GM23248 (cell line): Measurements from ENCODE around the gene RAB38.

Experiments used
- EZH2 ChIP-seq: fragments of 200-600 bp; sonication (generic); IDR thresholded peaks from 2 replicates; pipeline ENCODE4 v1.6.1; 2018; ENCODE audit warnings: antibody characterized with exemption, mild to moderate bottlenecking; ENCODE audit not compliant: insufficient read depth, poor library complexity, severe bottlenecking
- EZH2phosphoT487 ChIP-seq: fragments of 200-600 bp; sonication (generic); IDR thresholded peaks from 2 replicates; pipeline ENCODE4 v1.6.1; 2018; ENCODE audit warnings: antibody characterized with exemption, moderate library complexity, mild to moderate bottlenecking, low read depth; ENCODE audit not compliant: insufficient read depth

DNA sequence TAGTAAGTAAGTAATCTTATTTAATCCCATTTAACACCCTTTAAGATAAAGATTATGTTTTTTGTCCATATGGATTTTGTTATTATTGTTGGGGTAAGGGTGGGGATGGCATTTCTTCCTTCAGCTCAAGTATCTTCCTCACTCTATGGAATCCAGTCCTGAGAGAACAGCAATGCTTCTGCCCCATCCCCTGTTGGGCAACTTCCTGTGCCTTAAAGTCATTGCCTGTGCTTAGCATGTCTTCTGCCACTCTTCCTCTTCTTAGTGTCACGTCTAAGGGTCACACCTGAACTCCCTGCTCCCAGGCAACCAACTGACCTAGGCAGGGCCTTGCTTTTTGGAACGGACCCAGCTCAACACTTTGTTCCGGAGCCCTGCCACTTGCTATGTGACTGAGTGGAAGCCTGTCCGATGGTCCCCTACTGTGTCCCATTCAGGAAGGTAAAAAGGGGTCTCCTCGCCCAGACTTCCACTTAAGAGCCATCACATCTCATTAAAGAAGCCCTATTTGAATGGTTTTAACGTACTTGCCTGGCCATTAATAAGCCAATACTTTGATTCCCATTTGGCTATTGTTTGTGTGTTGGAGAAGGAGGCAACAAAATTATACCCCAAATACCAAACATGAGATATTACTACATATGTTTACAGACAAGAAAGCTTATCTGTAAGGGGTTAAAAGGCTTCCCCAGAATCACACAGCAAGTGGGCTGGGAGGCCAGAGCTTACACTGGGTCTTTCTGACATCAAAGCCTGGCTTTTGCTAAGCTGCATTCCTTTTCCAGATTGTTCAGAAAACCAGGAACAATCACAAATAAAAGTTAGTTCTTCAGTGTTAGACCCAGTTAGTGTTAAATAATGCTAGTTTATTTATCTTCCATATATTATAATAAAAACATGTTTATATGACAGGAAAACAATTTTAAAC lies 59.2 kb downstream of the RAB38 start:
- no peak for TF ChIP-seq EZH2
- no peak for TF ChIP-seq EZH2phosphoT487
